Astrocyte of the spinal cord (primary cell): ENCODE data around the gene MYOT.

Source experiments
- DNase-seq: peaks from one replicate; pipeline ENCODE4 v3.0.0; 2011; ENCODE audit warnings: low read depth, low spot score
- H3K4me3 ChIP-seq: 2 replicates; pipeline ENCODE4 v1.5.1; 2011; ENCODE audit warnings: low read depth, mild to moderate bottlenecking, low read length, moderate library complexity
- CTCF ChIP-seq: IDR thresholded peaks from 2 replicates; pipeline ENCODE4 v1.5.1; 2012; ENCODE audit warnings: low read depth, mild to moderate bottlenecking, low read length, inconsistent platforms
- in situ Hi-C: cut with HindIII; loops from 2 replicates; pipeline ENCODE4 v1.10.0; 2017; ENCODE audit warnings: low sequenced_read_pairs

The MYOT gene

GRCh38 chr5:137914758-137915157 lies 47.1 kb downstream of the MYOT start:
- in situ Hi-C loops: no loop called here
- no peak for DNase-seq
- TF ChIP-seq CTCF: no peak
- no peak overlapping the region for H3K4me3 ChIP-seq

GRCh38 chr5:137916923-137917322 lies 49.3 kb downstream of the MYOT start:
- TF ChIP-seq CTCF: no peak
- DNase-seq: no peak
- in situ Hi-C loops: no loop called here
- H3K4me3 ChIP-seq: no peak overlapping the region

GRCh38 chr5:137921931-137922330 lies 54.3 kb downstream of the MYOT start:
- no peak for TF ChIP-seq CTCF
- no peak overlapping the region for H3K4me3 ChIP-seq
- in situ Hi-C loops: no loop called here
- peak; percentile 43 for DNase-seq

- no peak overlapping the region for H3K4me3 ChIP-seq
- in situ Hi-C loops: no loop called here
- TF ChIP-seq CTCF: peak; percentile 19
- peak; percentile 10 for DNase-seq
Measured at GRCh38 chr5:137923856-137924255, 56.2 kb downstream of the MYOT start.

GRCh38 chr5:137932800-137933199 lies 65.1 kb downstream of the MYOT start:
- no peak overlapping the region for H3K4me3 ChIP-seq
- in situ Hi-C loops: no loop called here
- no peak for DNase-seq
- TF ChIP-seq CTCF: no peak

GRCh38 chr5:137933491-137933911 lies 65.8 kb downstream of the MYOT start:
- TF ChIP-seq CTCF: no peak
- in situ Hi-C loops: no loop called here
- DNase-seq: peak; percentile 33
- no peak overlapping the region for H3K4me3 ChIP-seq

GRCh38 chr5:137935190-137935589 lies 67.5 kb downstream of the MYOT start:
- H3K4me3 ChIP-seq: no peak overlapping the region
- DNase-seq: no peak
- no peak for TF ChIP-seq CTCF
- in situ Hi-C loops: no loop called here
